GM23338 (cell line): ENCODE data around the gene HIVEP3. TPM values are rescaled to one million over a fixed set of nuclear protein-coding genes. Genes with fewer than 3 reads are reported as not detected.

Experiments
- ATAC-seq: fragments of 200-7000 bp; cut with Tn5 transposase; 3 replicates; pipeline ENCODE4 v1.9.1; 2020
- DNase-seq: peaks from one replicate; pipeline ENCODE4 v3.0.0-alpha.2; 2015; ENCODE audit warnings: low spot score
- H2AFZ ChIP-seq: fragments of 200-600 bp; sonication (generic); 2 replicates; pipeline ENCODE4 v1.8.0; 2016; ENCODE audit warnings: antibody characterized with exemption, mild to moderate bottlenecking, moderate library complexity
- H3F3A ChIP-seq: fragments of 200-600 bp; sonication (generic); replicated peaks from 2 replicates; pipeline ENCODE4 v1.8.0; 2017; ENCODE audit warnings: antibody characterized with exemption, mixed run types, low read depth
- H3K27ac ChIP-seq: fragments of 200-600 bp; sonication (generic); 2 replicates; pipeline ENCODE4 v1.6.1; 2016; ENCODE audit warnings: low read depth
- H3K27me3 ChIP-seq: fragments of 200-600 bp; sonication (generic); 2 replicates; pipeline ENCODE4 v1.8.0; 2016; ENCODE audit warnings: mild to moderate bottlenecking, mixed run types, moderate library complexity; ENCODE audit not compliant: insufficient read depth
- H3K36me3 ChIP-seq: fragments of 200-600 bp; sonication (generic); 2 replicates; pipeline ENCODE4 v1.8.0; 2016; ENCODE audit warnings: mild to moderate bottlenecking; ENCODE audit not compliant: insufficient read depth
- H3K4me1 ChIP-seq: fragments of 200-600 bp; sonication (generic); 2 replicates; pipeline ENCODE4 v1.8.0; 2016; ENCODE audit warnings: mild to moderate bottlenecking, moderate library complexity; ENCODE audit not compliant: insufficient read depth
- H3K4me2 ChIP-seq: fragments of 200-600 bp; sonication (generic); 2 replicates; pipeline ENCODE4 v1.7.1; 2017; ENCODE audit warnings: mixed run types
- H3K4me3 ChIP-seq: fragments of 200-600 bp; sonication (generic); 2 replicates; pipeline ENCODE4 v1.6.1; 2016; ENCODE audit warnings: mixed run types
- H3K79me2 ChIP-seq: fragments of 200-600 bp; sonication (generic); replicated peaks from 2 replicates; pipeline ENCODE4 v1.8.0; 2017; ENCODE audit warnings: mild to moderate bottlenecking; ENCODE audit not compliant: insufficient read depth
- H3K9me2 ChIP-seq: fragments of 200-600 bp; sonication (generic); 2 replicates; pipeline ENCODE4 v1.8.0; 2017; ENCODE audit not compliant: insufficient read depth
- H4K20me1 ChIP-seq: fragments of 200-600 bp; sonication (generic); replicated peaks from 2 replicates; pipeline ENCODE4 v1.8.0; 2017; ENCODE audit warnings: mild to moderate bottlenecking; ENCODE audit not compliant: insufficient read depth
- H3K27ac Mint-ChIP-seq: 2 replicates; pipeline ENCODE4 v1.8.0; 2020; ENCODE audit warnings: inconsistent platforms, mild to moderate bottlenecking, moderate library complexity, mixed read lengths
- H3K27me3 Mint-ChIP-seq: 3 replicates; pipeline ENCODE4 v1.8.0; 2022; ENCODE audit warnings: low read depth, mild to moderate bottlenecking, moderate library complexity, mixed read lengths, inconsistent platforms; ENCODE audit not compliant: insufficient read depth, poor library complexity
- H3K36me3 Mint-ChIP-seq: 3 replicates; pipeline ENCODE4 v1.8.0; 2021; ENCODE audit warnings: low read depth, mild to moderate bottlenecking, inconsistent platforms, moderate library complexity, mixed read lengths
- H3K4me1 Mint-ChIP-seq: 3 replicates; pipeline ENCODE4 v1.8.0; 2020; ENCODE audit warnings: mild to moderate bottlenecking, inconsistent platforms, mixed read lengths
- H3K4me3 Mint-ChIP-seq: 3 replicates; pipeline ENCODE4 v1.8.0; 2021; ENCODE audit warnings: moderate library complexity, mild to moderate bottlenecking, inconsistent platforms, mixed read lengths
- H3K9me3 Mint-ChIP-seq: 3 replicates; pipeline ENCODE4 v1.8.0; 2020; ENCODE audit warnings: moderate library complexity, mild to moderate bottlenecking, inconsistent platforms, mixed read lengths
- CREB1 ChIP-seq: fragments of 250-450 bp; sonication (Bioruptor Pico); IDR thresholded peaks from 2 replicates; pipeline ENCODE4 v1.5.0; 2020; ENCODE audit warnings: low read depth, mild to moderate bottlenecking, moderate library complexity
- CTCF ChIP-seq, 2 experiments: fragments of 200-600 bp in 1 of 2; sonication (generic) in 1 of 2; conservative IDR thresholded peaks; 2 replicates each; pipeline versions ENCODE4 v1.5.1 to v1.6.1; 2016 to 2017; ENCODE audit warnings: antibody characterized with exemption in 2 of 2, low read depth in 2 of 2, mild to moderate bottlenecking in 2 of 2, moderate library complexity in 1 of 2
- EZH2phosphoT487 ChIP-seq: fragments of 200-600 bp; sonication (generic); IDR thresholded peaks from one replicate; pipeline ENCODE4 v1.8.1; 2018; ENCODE audit warnings: antibody characterized with exemption; ENCODE audit not compliant: unreplicated experiment
- JUNB ChIP-seq: IDR thresholded peaks from one replicate; pipeline ENCODE4 v1.6.1; 2016; ENCODE audit warnings: antibody characterized with exemption; ENCODE audit not compliant: unreplicated experiment
- POLR2AphosphoS5 ChIP-seq: IDR thresholded peaks from 2 replicates; pipeline ENCODE4 v1.6.1; 2016; ENCODE audit warnings: antibody characterized with exemption, low read depth
- STAT1 ChIP-seq: IDR thresholded peaks from one replicate; pipeline ENCODE4 v1.6.1; 2016; ENCODE audit warnings: antibody characterized with exemption; ENCODE audit not compliant: unreplicated experiment
- ZNF114 ChIP-seq: fragments of 250-450 bp; sonication (Bioruptor Pico); IDR thresholded peaks from 2 replicates; pipeline ENCODE4 v1.5.0; 2020; ENCODE audit warnings: mild to moderate bottlenecking, moderate library complexity
- ZNF331 ChIP-seq: fragments of 250-450 bp; sonication (Bioruptor Pico); IDR thresholded peaks from 2 replicates; pipeline ENCODE4 v1.5.0; 2020; ENCODE audit warnings: low read depth, mild to moderate bottlenecking, moderate library complexity
- polyA plus RNA-seq: library from polyadenylated mRNA; unstranded; fragments of >200 nt; fragmentation: Nextera tagmentation; extraction: Ambion mirVana; gene quantifications from 2 replicates; pipeline ENCODE4 v1.2.1, GENCODE V29; 2016
- total RNA-seq: library from RNA; depleted of rRNA; stranded (reverse); fragments of >200 nt; shearing (Covaris generic); gene quantifications from 2 replicates; pipeline ENCODE4 v1.2.3, GENCODE V29; 2014
- TF ChIP-seq, protein P1 (sequence below): IDR thresholded peaks from one replicate; pipeline ENCODE4 v1.6.1; 2018; ENCODE audit warnings: antibody characterized with exemption; ENCODE audit not compliant: unreplicated experiment
- TF ChIP-seq, protein P2 (sequence below): fragments of 250-450 bp; sonication (Bioruptor Pico); IDR thresholded peaks from 2 replicates; pipeline ENCODE4 v1.5.0; 2020; ENCODE audit warnings: mild to moderate bottlenecking, moderate library complexity
- TF ChIP-seq, protein P3 (sequence below): IDR thresholded peaks from 2 replicates; pipeline ENCODE4 v1.6.1; 2016; ENCODE audit warnings: antibody characterized with exemption

Gene HIVEP3
- total and polyA plus RNA-seq, 2 experiments from 2014 or later: 0.14 to 0.24 TPM

- peaks cover under 1% of the 10 kb centered on the region; the same call in 1 of the 3 replicates for H3K4me1 Mint-ChIP-seq
- H3K27ac ChIP-seq: no peak overlapping the region
- DNase-seq (no peak), ATAC-seq (no peak)
- no peak overlapping the region; the same call in 1 of the 2 replicates for H3K27ac Mint-ChIP-seq
- H3K4me3 Mint-ChIP-seq: no peak overlapping the region
- H3K79me2 ChIP-seq: no peaks in the 10 kb centered on the region
- H3F3A ChIP-seq: no peaks in the 10 kb centered on the region
- no peak overlapping the region for H2AFZ ChIP-seq
- H3K36me3 ChIP-seq: no peaks in the 10 kb centered on the region
- H3K9me3 Mint-ChIP-seq: no peaks in the 10 kb centered on the region
- H3K4me3 ChIP-seq: no peak overlapping the region
- H3K27me3 ChIP-seq: no peaks in the 10 kb centered on the region
- no peaks in the 10 kb centered on the region for H4K20me1 ChIP-seq
- H3K36me3 Mint-ChIP-seq: no peaks in the 10 kb centered on the region
- TF ChIP-seq ZNF331 (CRISPR knock-in tag) (no peak), EZH2phosphoT487 (no peak), POLR2AphosphoS5 (no peak), CTCF (conservative IDR thresholded peaks at IDR 0.05; ENCODE audit: low read depth in 2 of 2) (no peak), STAT1 (no peak), ZNF114 (CRISPR knock-in tag) (no peak), JUNB (no peak), CREB1 (CRISPR knock-in tag) (no peak)
- TF ChIP-seq, protein P1, sequence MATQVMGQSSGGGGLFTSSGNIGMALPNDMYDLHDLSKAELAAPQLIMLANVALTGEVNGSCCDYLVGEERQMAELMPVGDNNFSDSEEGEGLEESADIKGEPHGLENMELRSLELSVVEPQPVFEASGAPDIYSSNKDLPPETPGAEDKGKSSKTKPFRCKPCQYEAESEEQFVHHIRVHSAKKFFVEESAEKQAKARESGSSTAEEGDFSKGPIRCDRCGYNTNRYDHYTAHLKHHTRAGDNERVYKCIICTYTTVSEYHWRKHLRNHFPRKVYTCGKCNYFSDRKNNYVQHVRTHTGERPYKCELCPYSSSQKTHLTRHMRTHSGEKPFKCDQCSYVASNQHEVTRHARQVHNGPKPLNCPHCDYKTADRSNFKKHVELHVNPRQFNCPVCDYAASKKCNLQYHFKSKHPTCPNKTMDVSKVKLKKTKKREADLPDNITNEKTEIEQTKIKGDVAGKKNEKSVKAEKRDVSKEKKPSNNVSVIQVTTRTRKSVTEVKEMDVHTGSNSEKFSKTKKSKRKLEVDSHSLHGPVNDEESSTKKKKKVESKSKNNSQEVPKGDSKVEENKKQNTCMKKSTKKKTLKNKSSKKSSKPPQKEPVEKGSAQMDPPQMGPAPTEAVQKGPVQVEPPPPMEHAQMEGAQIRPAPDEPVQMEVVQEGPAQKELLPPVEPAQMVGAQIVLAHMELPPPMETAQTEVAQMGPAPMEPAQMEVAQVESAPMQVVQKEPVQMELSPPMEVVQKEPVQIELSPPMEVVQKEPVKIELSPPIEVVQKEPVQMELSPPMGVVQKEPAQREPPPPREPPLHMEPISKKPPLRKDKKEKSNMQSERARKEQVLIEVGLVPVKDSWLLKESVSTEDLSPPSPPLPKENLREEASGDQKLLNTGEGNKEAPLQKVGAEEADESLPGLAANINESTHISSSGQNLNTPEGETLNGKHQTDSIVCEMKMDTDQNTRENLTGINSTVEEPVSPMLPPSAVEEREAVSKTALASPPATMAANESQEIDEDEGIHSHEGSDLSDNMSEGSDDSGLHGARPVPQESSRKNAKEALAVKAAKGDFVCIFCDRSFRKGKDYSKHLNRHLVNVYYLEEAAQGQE: no peak
- TF ChIP-seq, protein P2, sequence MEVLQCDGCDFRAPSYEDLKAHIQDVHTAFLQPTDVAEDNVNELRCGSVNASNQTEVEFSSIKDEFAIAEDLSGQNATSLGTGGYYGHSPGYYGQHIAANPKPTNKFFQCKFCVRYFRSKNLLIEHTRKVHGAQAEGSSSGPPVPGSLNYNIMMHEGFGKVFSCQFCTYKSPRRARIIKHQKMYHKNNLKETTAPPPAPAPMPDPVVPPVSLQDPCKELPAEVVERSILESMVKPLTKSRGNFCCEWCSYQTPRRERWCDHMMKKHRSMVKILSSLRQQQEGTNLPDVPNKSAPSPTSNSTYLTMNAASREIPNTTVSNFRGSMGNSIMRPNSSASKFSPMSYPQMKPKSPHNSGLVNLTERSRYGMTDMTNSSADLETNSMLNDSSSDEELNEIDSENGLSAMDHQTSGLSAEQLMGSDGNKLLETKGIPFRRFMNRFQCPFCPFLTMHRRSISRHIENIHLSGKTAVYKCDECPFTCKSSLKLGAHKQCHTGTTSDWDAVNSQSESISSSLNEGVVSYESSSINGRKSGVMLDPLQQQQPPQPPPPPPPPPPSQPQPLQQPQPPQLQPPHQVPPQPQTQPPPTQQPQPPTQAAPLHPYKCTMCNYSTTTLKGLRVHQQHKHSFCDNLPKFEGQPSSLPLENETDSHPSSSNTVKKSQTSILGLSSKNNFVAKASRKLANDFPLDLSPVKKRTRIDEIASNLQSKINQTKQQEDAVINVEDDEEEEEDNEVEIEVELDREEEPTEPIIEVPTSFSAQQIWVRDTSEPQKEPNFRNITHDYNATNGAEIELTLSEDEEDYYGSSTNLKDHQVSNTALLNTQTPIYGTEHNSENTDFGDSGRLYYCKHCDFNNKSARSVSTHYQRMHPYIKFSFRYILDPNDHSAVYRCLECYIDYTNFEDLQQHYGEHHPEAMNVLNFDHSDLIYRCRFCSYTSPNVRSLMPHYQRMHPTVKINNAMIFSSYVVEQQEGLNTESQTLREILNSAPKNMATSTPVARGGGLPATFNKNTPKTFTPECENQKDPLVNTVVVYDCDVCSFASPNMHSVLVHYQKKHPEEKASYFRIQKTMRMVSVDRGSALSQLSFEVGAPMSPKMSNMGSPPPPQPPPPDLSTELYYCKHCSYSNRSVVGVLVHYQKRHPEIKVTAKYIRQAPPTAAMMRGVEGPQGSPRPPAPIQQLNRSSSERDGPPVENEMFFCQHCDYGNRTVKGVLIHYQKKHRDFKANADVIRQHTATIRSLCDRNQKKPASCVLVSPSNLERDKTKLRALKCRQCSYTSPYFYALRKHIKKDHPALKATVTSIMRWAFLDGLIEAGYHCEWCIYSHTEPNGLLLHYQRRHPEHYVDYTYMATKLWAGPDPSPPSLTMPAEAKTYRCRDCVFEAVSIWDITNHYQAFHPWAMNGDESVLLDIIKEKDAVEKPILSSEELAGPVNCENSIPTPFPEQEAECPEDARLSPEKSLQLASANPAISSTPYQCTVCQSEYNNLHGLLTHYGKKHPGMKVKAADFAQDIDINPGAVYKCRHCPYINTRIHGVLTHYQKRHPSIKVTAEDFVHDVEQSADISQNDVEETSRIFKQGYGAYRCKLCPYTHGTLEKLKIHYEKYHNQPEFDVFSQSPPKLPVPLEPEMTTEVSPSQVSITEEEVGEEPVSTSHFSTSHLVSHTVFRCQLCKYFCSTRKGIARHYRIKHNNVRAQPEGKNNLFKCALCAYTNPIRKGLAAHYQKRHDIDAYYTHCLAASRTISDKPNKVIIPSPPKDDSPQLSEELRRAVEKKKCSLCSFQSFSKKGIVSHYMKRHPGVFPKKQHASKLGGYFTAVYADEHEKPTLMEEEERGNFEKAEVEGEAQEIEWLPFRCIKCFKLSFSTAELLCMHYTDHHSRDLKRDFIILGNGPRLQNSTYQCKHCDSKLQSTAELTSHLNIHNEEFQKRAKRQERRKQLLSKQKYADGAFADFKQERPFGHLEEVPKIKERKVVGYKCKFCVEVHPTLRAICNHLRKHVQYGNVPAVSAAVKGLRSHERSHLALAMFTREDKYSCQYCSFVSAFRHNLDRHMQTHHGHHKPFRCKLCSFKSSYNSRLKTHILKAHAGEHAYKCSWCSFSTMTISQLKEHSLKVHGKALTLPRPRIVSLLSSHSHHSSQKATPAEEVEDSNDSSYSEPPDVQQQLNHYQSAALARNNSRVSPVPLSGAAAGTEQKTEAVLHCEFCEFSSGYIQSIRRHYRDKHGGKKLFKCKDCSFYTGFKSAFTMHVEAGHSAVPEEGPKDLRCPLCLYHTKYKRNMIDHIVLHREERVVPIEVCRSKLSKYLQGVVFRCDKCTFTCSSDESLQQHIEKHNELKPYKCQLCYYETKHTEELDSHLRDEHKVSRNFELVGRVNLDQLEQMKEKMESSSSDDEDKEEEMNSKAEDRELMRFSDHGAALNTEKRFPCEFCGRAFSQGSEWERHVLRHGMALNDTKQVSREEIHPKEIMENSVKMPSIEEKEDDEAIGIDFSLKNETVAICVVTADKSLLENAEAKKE (CRISPR knock-in tag): no peak
- TF ChIP-seq, protein P3, sequence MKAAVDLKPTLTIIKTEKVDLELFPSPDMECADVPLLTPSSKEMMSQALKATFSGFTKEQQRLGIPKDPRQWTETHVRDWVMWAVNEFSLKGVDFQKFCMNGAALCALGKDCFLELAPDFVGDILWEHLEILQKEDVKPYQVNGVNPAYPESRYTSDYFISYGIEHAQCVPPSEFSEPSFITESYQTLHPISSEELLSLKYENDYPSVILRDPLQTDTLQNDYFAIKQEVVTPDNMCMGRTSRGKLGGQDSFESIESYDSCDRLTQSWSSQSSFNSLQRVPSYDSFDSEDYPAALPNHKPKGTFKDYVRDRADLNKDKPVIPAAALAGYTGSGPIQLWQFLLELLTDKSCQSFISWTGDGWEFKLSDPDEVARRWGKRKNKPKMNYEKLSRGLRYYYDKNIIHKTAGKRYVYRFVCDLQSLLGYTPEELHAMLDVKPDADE: no peak
- H3K9me2 ChIP-seq: no peaks in the 10 kb centered on the region
- no peaks in the 10 kb centered on the region; the same call in 1 of the 2 replicates for H3K4me1 ChIP-seq
- H3K27me3 Mint-ChIP-seq: peaks cover 6% of the 10 kb centered on the region
- H3K4me2 ChIP-seq: no peak overlapping the region
These were observed 112.8 kb downstream of the HIVEP3 start for GRCh38 chr1:41805771-41806471.
